ENCODE results near the gene SCNN1A. TPM values are rescaled to one million over a fixed set of nuclear protein-coding genes. Genes with fewer than 3 reads are reported as not detected.

Gene SCNN1A
- total and polyA plus RNA-seq, 2 of the 13 experiments (the other 11 are each of a cell fraction or from before 2014, with no cell fraction given), result 1.5 to 14.6 TPM

- no peak for TF ChIP-seq ZBTB33 (CRISPR knock-in tag; IDR thresholded peaks at IDR 0.05)
- peak; percentile 15; the same call in 1 of the 2 replicates for TF ChIP-seq PAXIP1 (CRISPR knock-in tag; conservative IDR thresholded peaks at IDR 0.05)
- no peak for TF ChIP-seq ZNF614 (CRISPR knock-in tag; IDR thresholded peaks at IDR 0.05; ENCODE audit: borderline replicate concordance)
- TF ChIP-seq TSC22D2 (CRISPR knock-in tag; IDR thresholded peaks at IDR 0.05; ENCODE audit: borderline replicate concordance), result no peak
- no peak for TF ChIP-seq ZBTB40 (IDR thresholded peaks at IDR 0.05)
- peak; percentile 73; the same call in 1 of the 2 replicates for TF ChIP-seq ZBTB40 (CRISPR knock-in tag; IDR thresholded peaks at IDR 0.05)
- no peak for TF ChIP-seq ATF3 (CRISPR knock-in tag; IDR thresholded peaks at IDR 0.05)
- TF ChIP-seq ZNF704 (CRISPR knock-in tag; IDR thresholded peaks at IDR 0.05; ENCODE audit: borderline replicate concordance), result no peak
- TF ChIP-seq ZNF12 (CRISPR knock-in tag; IDR thresholded peaks at IDR 0.05), result no peak
- TF ChIP-seq KDM5B (CRISPR knock-in tag; IDR thresholded peaks at IDR 0.05; ENCODE audit: borderline replicate concordance), result no peak
- peak; percentile 72; the same call in 1 of the 2 replicates for TF ChIP-seq ZNF501 (CRISPR knock-in tag; IDR thresholded peaks at IDR 0.05)
- TF ChIP-seq ETV6 (CRISPR knock-in tag; conservative IDR thresholded peaks at IDR 0.05), result no peak
- no peak for TF ChIP-seq ZNF263 (CRISPR knock-in tag; IDR thresholded peaks at IDR 0.05)
Measured at GRCh38 chr12:6340032-6340638, 35.2 kb downstream of the SCNN1A start (continued).

Measured in HepG2 (cell line).